ENCODE results near the gene IFT25.
"Not testable (repeated sequence)": the region's sequence is repeated elsewhere in the genome, so short reads cannot be mapped to it uniquely, and the experiment has no call there.

Gene IFT25

DNA sequence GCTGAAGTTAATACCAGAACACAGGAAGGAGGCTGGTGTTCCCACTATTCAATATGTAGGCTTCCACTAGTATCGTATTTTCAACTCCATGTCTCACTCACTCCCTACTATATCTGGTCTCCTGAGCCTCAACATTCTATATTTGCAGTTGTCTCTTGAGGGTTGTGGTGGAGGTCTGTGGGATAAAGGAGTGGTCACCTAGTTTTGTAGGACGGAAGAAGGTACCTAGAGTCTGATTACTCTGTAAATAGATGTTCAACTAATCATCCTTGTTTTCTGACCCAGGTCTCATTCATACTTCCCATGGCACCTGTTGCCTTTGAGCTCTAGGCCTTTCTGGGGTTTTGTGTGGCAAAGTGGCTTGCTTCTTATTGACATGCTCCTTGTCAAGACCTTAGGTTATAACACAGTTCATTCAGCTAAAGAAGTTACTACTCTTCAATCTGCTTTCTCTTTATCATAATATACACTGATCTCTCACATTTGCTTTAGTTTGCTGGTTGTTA lies 18.1 kb downstream of the IFT25 start:
- DNase-seq, result no peak

DNA sequence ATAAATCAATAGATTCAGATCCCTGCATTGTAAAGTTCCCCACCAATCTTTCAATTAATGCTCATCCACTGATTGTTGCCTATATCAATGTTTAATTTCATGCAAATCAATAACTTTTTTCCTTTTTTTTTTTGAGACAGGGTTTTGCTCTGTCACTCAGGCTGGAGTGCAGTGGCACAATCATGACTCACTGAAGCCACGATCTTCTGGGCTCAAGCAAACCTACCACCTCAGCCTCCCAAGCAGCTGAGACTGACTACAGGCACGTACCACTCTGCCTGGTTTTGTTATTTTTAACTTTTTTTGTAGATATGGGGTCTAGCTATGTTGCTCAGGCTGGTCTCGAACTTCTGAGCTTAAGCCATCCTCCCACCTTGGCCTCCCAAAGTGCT lies 25.8 kb downstream of the IFT25 start:
- DNase-seq, result no peak

DNA sequence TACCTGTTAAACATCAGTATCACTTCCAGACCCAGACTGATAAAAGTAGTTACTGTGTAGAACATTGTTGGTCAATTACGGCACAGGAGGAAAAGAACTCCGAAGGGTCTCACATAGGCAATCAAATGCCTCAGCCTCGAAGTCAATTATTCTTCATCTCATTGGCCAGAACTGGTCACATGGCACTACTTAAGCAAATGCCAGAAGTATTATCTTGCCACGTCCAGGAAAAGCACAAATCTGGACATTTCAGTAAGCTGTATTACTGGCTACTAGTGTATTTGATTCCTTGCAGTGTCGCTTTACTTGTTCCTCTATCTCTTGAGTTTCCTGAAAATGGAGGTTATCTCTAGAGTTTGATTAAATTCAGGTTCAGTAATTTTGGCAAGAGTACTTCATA lies 27.2 kb downstream of the IFT25 start:
- DNase-seq, result no peak

DNA sequence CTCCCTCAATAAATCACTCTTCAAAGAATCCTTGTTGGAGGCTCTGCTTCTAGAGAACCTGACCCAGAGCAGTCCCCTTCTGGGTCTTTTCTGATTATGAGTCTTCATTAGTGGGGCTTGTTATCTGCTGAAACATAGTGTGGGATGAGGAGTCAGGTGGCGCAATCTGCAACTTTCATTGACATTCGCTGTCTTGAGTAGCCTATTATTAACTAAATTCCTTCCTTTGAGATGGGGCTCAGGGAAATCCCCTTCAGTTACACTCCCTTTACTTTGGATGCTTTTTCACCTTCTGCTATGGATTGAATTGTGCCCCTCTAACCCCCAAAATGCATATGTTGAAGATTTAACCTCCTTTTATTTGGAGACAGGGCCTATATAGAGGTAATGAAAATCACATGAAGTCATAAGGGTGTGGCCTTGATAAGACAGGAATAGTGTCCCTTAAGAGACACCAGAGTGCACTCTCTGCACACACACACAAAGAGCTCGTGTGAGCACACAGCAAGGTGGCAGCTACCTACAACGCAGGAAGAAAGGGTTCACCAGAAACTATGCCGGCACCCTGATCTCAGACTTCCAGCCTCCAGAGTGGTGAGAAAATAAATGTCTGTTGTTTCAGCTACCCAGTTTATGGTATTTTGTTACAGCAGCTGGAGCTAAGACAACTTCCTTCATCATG lies 32.0 kb downstream of the IFT25 start:
- no peak for DNase-seq

DNA sequence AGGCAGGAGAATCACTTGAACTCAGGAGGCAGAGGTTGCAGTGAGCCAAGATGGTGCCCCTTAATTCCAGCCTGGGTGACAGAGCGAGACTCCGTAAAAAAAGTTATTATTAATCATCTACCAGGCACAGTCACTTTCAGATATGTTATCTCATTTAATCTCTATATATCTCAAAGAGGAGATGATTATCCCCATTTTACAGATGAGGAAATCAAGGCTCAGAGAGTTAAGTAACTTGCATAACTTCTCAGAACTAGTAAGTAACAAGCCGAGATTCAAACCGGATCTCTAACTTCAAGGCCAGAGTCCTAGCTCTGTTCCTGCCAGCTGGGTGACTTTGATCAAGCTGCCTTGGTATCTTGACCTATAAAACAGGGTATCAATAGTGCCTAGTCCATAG lies 34.1 kb downstream of the IFT25 start:
- no peak for DNase-seq

DNA sequence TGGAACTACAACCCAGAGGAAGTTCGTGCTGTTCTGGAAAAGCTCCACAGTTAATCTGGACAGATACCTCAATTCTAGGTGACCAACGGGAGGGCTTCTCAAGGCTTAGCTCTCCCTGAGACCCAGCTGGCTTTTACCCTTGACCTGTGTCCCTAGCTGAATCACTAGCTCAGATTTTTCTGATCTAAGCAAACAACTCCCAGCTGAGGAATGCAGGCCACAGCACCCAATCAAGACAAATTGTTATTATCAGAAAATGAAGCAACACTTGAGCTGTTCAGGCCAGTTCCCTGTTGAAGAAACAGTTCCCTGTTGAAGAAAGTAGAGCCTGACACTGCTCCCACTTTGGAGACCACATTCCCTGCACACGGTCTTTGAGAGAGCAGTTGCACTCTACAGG lies 35.6 kb downstream of the IFT25 start:
- DNase-seq, result no peak

DNA sequence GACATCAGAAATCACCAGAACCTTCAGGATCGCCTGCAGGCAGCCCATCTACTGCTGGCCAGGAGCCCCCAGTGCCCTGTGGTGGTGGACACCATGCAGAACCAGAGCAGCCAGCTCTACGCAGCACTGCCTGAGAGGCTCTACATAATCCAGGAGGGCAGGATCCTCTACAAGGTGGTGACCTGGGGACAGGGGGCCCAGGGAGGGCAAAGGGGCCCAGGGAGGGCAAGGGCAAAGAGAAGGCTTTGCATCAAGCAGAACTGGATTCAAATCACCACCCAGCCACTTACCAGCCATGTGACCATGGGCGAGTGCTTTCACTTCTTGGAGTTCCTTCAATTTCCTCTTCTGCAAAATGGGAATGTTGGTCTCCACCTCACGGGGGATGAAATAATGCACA lies 39.4 kb downstream of the IFT25 start:
- DNase-seq, result no peak

DNA sequence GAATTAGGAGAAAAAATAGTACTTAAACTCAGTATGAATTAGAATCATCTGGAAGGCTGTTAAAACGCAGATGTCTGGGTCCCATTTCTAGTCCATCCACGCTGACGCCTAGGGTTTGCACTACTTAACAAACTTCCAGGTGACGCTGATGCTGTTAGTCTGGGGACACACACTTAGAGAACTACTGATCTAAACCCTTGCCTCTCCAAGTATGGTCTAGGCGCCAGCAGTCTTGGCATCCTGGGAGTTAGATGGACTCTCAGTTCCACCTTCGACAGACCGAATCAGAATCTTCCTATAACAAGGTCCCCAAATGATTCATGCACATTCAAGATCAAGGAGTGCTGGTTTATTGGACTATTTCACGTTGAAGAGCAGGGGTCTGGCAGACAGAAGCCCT lies 40.0 kb downstream of the IFT25 start:
- no peak for DNase-seq

DNA sequence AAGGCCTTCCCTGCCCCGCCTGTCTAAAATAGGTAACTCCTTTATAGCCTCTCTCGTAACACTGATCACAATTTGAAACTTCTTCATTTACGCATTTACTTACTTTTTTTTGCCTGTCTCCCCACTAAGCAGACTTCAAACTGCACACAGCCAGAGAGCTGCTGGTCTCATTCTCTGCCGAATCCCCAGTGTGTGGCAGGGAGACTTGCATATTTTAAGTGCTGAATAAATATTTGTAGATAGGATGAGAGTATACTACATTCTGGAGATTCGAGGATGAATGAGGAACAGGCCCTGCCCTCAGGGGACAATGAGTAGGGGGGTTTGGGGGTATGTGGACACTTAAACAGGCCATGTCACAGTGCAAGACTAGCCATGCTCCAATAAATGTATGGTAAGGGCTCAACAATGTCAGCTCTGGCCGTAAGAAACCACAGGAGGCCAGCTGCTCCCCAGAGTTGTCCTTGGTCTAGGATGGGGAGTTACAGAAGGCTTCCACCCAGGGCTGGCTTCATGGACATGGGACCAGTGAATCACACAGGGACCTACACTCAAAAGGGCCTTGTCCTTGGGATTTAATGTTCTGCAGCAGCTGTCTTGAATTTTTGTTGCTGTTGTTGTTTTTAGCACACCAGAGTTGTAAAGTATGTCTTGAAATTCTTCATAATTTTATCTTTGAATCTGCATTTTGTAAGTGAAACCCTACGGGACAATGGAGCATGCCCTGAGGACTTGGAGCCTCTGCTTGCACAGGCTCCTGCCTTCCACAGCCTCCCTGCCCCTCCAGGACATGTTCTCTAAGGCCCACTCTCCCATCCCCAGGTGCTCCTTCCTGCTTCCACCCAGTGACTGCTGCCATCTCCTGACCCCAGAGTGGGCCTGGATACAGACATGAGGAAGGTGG lies 43.0 kb downstream of the IFT25 start:
- DNase-seq, result no peak

DNA sequence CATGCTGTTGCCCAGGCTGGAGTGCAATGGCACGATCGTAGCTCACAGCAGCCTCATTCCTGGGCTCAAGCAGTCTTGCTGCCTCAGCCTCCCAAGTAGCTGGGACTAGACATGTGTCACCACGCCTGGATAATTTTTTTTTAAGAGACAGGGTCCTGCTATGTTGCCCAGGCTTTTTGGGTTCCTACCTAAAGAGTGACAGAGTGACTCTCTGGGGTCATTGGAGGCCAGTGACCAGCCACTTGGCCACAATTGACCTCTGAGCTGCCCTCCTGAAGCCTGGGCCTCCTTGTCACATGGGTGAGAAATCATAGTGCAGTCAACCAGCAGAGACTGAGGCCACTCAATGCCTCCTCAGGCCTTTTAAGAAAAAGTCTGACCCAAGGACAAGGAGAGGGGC lies 45.8 kb downstream of the IFT25 start:
- DNase-seq, result no peak

DNA sequence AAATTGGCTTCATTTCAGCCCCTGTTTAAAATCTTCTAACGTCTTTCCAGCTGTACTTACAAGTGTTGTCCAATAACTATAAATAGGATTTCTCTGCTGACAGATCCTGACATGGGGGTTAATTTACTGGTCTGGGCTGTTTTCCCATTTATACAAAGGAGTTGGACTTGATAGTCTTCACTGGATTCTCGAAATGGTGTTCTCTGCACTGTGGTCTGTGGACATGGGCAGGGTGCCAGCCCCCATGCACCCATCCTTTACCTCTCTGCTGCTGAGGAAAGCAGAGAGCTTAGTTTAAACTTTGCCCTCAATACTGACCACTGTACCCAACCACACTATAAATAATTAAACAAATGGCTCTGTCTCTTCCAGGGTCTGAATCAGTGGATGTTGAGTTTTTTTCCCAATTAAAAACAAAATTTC lies 46.3 kb downstream of the IFT25 start:
- DNase-seq, result no peak

DNA sequence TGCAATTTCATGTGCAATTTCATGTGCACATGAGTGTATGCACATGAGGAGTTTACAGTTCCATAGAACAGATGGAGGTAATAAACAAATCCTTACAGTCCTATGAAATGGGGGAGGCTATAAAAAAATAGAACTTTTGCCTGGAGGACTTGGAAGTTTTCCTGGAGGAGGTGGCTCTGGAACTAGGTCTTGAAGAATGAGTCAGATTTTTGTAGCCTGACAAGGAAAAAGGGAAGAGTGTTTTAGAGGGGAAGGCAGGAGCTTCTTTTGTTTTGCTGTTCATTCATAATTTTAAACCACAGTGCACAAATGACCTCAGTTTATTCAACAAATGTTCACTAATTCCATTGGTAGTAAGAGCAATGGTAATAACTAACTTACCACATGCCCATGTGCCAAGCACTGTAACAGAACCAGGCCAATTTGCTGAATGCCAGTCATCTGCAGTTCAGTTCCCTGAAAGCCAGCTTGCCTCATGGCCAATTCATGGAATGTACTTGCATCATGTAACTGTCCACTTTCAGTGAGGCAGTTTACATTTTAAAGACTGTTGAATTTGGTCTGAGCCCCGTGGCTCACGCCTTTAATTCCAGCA lies 48.8 kb downstream of the IFT25 start:
- no peak for DNase-seq

DNA sequence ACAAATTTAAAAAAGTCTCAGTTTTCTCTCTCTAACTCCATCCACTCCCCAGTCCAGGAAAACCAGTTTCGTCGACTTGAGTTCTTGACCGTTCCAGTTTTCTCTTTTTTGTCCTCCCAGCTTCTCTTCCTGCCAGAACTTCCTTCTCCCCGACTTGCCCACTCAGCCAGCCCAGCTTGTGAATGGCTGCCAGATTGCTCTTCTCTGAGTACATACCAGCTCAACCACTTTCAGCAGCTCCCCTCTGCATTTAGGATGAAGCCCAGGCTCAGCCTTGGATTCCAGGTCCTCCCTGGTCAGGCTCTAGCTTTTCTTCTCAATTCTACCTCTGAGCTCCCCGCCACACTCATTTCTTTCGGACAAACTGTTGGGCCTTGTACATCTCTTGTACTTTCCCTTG lies 50.1 kb downstream of the IFT25 start:
- DNase-seq, result no peak

DNA sequence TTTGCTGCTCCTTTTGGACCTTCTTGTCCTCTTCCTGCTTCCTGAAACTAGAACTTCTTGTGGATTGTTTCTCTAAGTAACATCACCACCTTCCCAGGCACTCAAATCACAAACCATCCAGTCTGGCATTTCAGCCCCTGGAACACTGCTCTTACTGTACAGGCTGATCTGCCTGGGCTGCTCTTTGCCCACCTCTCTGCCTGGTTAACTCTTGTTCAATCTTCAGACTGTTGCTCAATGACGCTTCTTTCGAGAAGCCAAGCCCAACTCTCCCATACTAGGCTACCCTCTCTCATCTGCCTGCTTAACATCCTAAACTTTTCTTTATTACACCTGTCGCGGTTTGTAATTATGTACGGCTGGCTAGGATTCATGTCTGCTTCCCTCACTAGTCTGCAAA lies 50.9 kb downstream of the IFT25 start:
- DNase-seq, result no peak

DNA sequence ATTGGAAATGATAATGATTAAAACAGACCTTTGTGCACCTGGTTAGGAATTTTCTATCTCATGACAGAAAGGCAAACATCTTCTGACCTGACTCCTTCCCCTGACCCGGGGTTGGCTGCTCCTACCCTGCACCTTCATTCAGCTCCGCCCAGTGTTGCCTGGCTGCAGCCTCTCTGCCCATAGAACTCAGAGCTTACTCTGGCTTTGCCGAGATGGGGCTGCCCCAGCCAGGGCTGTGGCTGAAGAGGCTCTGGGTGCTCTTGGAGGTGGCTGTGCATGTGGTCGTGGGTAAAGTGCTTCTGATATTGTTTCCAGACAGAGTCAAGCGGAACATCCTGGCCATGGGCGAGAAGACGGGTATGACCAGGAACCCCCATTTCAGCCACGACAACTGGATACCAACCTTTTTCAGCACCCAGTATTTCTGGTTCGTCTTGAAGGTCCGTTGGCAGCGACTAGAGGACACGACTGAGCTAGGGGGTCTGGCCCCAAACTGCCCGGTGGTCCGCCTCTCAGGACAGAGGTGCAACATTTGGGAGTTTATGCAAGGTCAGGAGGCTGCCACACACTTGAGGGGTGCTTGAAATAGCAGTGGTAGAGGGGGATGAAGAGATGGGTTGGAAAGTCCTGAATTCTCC lies 51.4 kb downstream of the IFT25 start, which contains the start of gene DIO1:
Gene DIO1 (plus strand): TSS at position 189 of the 638 bp plus-strand sequence. CDS start 24 bp downstream, at position 213.
- DNase-seq, result no peak

DNA sequence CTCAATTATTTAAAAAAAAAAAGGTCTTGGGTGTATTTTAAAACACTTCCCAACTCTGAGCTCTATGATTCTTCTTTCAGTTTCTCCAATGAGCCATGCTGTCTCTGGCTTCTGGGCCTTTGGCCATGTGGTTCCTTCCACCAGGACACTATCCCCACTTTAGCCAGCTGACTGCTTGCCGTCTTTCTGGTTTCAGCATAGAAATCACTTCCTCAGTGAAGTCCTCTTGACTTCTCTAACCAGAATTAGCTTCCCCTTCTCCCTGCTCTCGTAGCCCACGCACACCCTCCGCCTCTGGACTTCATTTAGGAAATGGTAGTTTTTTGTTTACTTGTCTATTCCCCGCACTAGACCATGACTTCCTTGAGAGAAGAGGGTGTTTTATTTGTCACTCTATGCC lies 52.6 kb downstream of the IFT25 start:
- no peak for DNase-seq

DNA sequence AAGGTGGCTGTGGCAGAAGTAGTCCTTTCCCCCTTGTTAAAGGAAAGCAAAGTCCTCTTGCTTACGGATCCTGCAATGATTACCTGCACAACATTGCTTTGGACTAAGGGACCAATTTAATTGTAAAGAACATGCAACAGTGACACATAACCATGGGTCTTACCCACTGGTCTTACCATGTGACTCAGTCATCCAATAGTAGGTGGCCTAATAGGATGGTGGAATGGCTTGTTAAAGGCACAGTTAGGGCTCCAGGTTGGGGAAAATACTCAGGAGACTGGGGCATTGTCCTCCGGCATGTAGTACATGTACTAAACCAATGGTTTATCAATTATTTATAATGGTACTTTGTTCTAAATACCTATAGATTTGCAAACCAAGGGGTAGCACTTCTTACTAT lies 53.8 kb downstream of the IFT25 start:
- DNase-seq, result no peak

DNA sequence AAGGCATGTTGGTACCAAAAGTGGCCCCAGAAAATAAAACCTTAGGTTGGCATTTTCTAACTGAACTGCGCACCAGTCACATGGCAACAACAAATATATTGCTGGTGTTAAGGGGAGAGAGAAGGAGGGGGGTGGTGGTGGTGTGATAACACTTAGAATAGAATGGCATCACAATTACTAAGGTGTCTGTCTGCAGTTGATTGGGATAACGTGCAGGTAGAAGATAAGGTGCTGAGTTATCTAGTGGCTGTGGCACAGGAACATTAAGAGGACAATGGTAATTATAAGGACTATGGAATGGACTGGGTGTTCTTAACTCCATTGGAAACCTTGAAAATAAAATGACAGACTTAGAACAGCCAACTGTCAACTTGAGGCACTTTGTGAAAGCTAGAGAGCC lies 54.5 kb downstream of the IFT25 start:
- no peak for DNase-seq

DNA sequence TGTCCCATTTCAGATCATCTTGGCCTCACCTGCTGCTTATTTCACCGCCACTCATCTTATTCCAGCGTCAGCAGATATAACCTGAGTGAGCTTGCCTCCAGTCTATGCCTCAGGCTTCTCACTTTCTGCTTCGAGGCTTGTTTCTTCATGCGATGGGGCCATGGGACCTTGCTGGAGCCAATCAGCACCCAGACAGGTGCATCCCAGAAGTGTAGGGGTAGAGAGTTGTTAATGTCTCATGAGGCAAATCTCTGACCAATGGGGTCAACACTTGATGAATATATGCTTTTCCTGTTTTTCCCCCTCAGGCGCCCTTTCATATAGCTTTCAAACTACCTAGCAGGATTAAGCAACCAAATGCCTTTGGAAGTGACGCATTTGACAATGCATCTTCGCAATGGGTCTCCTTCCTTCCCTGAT lies 55.0 kb downstream of the IFT25 start:
- DNase-seq, result no peak

DNA sequence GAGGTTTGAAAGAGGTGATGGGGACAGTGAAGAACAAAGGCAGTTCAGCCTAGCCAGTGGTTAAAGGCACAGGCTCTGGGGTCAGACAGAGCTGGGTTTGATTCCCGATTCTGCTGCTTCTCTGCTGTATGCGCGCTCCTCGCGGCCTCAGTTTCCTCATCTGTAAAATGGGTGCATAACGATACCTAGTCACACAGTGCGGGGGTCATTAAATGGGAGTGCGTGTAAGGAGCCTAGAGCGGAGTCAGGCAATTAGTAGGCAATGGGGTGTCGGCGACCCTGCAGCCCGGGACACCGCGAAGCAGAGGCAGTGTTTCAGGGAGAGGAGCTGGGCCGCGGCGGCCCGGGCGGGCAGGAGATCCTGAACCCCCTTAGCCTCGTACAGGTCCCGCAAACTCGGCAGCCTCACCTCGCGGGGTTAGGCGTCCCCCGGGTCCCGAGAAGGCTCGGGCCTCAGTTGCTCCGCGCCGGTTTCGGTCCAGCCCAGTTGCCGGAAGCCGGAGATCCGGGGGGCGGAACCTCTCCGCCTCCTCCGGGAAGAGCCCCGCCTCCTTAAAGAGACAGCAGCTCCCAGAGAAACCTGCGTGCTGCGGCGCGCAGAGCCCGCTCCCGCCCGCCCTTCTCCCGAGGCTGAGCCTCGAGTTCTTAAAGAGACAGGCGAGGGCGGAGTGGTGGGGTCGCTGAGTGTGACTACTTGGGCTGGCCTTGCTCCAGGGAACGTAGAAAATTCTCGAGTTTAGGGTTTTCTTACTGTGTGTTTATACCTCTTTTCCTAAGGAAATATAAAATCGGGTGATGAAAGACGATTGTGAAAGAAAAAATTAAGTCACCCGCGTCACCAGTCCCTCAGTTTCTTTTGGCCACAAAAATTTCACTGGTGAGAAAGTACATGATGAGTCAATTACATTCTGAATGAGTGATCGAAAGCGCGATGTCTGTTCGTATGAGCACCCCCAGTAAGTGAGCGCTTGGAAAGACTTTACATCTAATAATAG lies 55.9 kb downstream of the IFT25 start, which contains the start of gene YIPF1:
Gene YIPF1 (minus strand): TSS at position 494 of the 995 bp plus-strand sequence. CDS start 860 bp downstream, outside the sequence.
- peak; percentile 79 for DNase-seq

DNA sequence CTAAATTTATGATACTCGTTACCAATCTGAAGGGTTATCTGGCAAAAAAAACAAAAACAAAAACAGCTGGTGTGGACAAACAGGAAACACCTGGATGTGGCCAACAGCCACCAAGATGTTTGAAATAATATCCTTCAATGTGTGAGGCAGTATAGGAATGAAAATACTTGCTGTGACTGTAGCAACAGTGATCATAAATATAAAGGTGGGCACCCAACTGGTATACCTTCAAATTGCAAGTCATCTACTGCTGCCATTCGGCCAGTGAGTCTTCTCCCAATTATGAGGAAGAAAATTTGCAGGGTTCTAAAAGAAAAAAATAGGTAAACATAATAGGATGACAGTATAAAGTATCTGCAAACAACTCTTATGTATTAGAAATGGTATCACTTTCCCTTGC lies 56.8 kb downstream of the IFT25 start:
- no peak for DNase-seq

DNA sequence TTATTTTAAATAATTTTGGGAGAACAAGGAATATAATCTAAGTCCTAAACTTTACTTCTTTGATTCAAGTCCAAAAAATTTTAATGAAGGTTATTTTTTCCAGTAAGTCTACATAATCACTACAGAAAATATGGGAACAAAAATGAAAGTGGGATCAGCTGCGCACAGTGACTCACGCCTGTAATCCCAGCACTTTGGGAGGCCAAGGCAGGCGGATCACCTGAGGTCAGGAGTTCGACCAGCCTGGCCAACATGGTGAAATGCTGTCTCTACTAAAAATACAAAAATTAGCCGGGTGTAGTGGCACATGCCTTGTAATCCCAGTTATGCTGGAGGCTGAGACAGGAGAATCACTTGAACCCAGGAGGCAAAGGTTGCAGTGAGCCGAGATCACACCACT lies 61.9 kb downstream of the IFT25 start:
- DNase-seq, result not testable (repeated sequence)
